Measurements from ENCODE around the gene SLC7A4.
"Not testable (repeated sequence)": the region's sequence is repeated elsewhere in the genome, so short reads cannot be mapped to it uniquely, and the experiment has no call there.

Gene SLC7A4

DNA sequence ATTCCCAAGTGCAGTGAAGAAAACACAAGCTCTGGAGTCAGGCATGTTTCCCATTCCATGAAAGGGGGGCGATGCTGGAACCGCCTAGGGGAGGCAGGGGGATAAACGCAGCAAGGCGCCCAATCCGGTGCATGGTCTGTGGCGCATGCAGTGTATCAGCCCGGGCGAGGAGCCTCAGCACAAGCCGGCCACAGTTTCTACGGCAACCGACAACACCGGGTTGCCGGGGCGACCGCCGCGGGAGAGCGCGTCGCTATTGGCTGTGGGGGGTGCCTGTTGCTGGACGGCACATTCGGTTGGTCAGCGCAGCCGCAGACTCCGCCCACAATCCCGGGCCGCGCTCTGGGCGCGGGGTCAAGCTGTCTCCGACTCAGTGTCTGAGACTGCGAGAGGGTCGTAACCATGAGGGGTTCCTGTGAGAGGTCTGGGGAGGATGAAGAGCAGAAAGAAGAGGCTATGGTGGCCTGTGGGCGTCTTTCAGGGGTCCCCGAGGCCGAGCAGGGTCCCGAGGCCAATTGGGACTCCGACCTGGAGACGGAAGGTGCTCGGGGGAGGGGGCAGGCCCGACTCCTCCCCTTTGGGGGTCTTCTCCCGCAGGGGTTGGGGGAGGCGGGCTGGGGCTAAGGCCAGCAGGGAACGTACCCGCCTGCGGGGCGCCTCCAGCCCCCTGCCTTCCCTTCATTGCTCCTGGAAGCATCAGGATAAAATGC is 13.4 kb upstream of the SLC7A4 start, which contains the start of gene LRRC74B:
Gene LRRC74B, plus strand, starts transcription at position 362 of the 710 bp plus-strand sequence. Its CDS starts 41 bp downstream, at position 403.
- Histone ChIP-seq H3K4me3 (peak within 1 kb of the TSS; percentile 21; the same call in 1 of the 2 replicates), H3K9me3 (ENCODE audit: low read depth, low read length) (no peaks in the 10 kb centered on the region), H3K36me3 (ENCODE audit: insufficient read depth, low read length) (no peaks in the 10 kb centered on the region), H3K27ac (no peak within 1 kb of the TSS), H3K9ac (ENCODE audit: insufficient read length) (no peak within 1 kb of the TSS)
- DNase-seq (ENCODE audit: low read depth, low spot score), result no peak
- TF ChIP-seq FOXP2 (optimal IDR thresholded peaks at IDR 0.05; ENCODE audit: control extremely low read depth, extremely low read length, insufficient read depth) (no peak), POLR2AphosphoS5 (IDR thresholded peaks at IDR 0.05; ENCODE audit: borderline replicate concordance, low read depth, low read length) (no peak), EZH2 (IDR thresholded peaks at IDR 0.05) (no peak)

DNA sequence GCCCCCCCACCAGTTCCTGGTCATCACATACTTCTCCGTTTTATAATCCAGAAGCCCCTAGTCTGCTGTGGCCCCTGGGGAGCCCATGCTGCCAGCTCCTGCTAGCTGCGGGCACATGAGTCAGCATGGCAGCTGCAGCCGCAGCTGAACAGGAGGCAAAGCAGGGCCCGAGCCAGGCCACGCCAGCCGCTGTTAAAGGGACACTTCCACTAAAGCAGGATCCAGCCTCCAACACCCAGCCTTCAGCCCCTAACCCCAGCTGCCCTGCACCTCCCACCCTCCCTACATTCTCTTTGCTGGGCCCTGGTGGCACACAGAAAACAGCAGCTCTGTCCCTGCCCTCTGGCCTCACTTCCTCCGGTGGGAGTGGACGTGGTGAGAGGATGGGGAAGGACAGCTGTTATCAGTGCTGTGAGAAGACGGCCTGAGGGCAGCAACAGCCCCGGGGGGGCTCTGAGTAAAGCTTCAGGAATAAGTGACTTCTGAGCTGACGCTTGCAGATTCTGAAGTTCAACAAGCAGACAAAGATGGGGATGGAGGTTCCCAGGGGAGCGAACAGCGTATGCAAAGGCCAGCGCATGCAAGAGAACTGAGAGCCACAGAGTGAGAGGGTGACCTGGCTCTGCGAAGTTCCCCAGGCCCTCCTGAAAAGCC is 12.7 kb upstream of the SLC7A4 start:
- no peak for DNase-seq (ENCODE audit: low read depth, low spot score)
- TF ChIP-seq EZH2 (IDR thresholded peaks at IDR 0.05), result no peak
- TF ChIP-seq FOXP2 (optimal IDR thresholded peaks at IDR 0.05; ENCODE audit: control extremely low read depth, extremely low read length, insufficient read depth), result no peak
- TF ChIP-seq POLR2AphosphoS5 (IDR thresholded peaks at IDR 0.05; ENCODE audit: borderline replicate concordance, low read depth, low read length), result no peak
- Histone ChIP-seq H3K36me3 (ENCODE audit: insufficient read depth, low read length) (no peaks in the 10 kb centered on the region), H3K9ac (ENCODE audit: insufficient read length) (no peak overlapping the region), H3K9me3 (ENCODE audit: low read depth, low read length) (no peaks in the 10 kb centered on the region), H3K27ac (no peak overlapping the region), H3K4me3 (0 out of 2 replicates have a peak overlapping the region, but pooled peaks have one; percentile 8)

DNA sequence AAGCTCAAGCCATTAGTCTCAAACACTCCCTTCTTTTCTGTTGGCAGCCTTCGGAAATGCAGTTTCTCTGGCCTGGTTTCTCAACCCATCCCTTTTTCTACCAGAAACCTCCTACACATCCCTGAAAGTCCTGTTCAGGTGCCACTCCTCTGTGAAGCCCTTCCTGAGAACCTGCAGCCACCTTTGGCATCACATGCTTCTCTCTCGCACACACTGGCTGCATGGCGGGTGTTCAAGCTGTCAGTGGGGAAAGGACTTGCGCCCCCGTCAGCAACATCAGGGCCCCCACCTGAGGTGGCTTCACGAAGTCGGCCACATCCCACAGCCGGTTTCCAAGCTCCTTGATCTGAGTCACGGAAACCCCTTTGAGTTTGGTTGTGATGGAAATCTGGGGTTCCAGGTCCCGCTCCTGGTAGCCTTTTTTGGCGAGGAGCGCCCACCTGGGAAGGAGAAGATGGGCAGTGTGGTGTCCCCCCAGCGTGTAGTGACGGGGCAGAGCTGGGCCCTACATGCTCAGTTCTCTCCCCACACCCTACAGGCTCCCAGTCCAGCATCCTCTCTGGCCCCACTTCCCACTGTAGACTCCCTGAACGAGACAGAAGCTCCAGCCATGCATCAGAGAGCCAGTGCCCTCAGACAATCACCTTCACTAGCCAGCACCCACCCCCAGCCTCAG is 11.6 kb upstream of the SLC7A4 start:
- DNase-seq (ENCODE audit: low read depth, low spot score), result no peak
- Histone ChIP-seq H3K36me3 (ENCODE audit: insufficient read depth, low read length) (no peaks in the 10 kb centered on the region), H3K9ac (ENCODE audit: insufficient read length) (no peak overlapping the region), H3K9me3 (ENCODE audit: low read depth, low read length) (no peaks in the 10 kb centered on the region), H3K4me3 (no peak overlapping the region), H3K27ac (no peak overlapping the region)
- TF ChIP-seq EZH2 (IDR thresholded peaks at IDR 0.05), result no peak
- TF ChIP-seq POLR2AphosphoS5 (IDR thresholded peaks at IDR 0.05; ENCODE audit: borderline replicate concordance, low read depth, low read length), result no peak
- no peak for TF ChIP-seq FOXP2 (optimal IDR thresholded peaks at IDR 0.05; ENCODE audit: control extremely low read depth, extremely low read length, insufficient read depth)

DNA sequence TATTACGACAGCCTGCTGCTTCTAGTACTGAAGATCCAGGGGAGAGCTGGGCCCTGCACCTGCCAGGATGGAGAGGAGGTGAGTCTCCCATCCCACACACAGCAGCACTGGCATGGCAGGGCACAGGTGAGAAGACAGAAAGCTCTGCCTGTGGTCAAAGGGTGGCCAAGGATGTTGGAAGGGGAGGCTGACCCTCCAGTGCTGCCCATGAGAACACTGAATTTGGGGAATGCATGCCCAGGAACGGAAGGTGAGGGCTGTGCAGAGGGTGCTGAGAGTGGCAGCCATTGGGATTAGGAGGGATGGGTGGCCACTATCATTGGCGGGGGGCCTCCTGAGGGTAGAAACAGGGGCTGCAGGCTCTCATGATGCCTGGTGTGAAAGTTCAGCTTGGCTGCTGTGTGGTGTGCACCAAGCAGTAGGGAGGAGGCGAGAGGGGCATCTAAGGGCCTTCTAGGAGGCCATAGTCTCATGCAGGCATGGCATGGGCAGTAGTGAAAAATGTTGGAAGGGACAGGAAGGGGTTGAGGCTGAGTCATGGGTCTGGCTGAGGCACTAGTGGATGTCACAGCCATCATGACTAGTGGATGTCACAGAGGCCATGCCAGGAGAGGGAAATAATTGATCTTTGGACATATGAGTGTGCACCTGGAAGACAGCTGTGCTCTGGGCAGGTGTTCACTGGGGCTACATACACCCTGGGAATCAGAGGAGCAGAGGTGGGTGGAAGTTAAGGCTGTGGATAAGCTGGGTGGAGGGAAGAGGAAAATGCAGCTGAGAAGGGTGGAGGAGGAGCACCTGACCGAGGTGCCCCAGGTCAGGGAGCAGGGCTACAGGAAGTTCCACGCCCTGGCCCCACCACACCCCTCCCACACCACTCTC is 10.9 kb upstream of the SLC7A4 start:
- Histone ChIP-seq H3K9ac (ENCODE audit: insufficient read length) (no peak overlapping the region), H3K4me3 (no peak overlapping the region), H3K9me3 (ENCODE audit: low read depth, low read length) (no peaks in the 10 kb centered on the region), H3K27ac (no peak overlapping the region), H3K36me3 (ENCODE audit: insufficient read depth, low read length) (no peaks in the 10 kb centered on the region)
- no peak for DNase-seq (ENCODE audit: low read depth, low spot score)
- no peak for TF ChIP-seq FOXP2 (optimal IDR thresholded peaks at IDR 0.05; ENCODE audit: control extremely low read depth, extremely low read length, insufficient read depth)
- TF ChIP-seq EZH2 (IDR thresholded peaks at IDR 0.05), result no peak
- TF ChIP-seq POLR2AphosphoS5 (IDR thresholded peaks at IDR 0.05; ENCODE audit: borderline replicate concordance, low read depth, low read length), result no peak

DNA sequence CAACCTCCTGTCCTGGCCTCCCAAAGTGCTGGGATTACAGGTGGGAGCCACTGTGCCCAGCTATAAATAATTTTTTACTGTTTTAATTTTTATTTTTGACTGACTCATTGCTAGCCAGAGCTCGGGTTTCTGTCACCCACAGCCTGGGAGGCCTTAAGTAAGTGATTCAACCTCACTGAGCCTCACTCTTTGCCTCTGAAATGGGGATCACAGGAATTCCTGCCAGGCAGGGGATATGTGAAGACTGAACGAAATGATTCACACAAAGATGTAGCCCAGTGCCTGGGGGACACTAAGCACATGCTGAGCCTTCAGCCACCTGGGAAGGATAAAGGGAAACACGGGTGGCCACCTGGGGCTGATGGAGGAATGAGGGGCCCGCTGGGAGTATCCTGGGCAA is 9.6 kb upstream of the SLC7A4 start:
- Histone ChIP-seq H3K9me3 (ENCODE audit: low read depth, low read length) (no peaks in the 10 kb centered on the region), H3K27ac (no peak overlapping the region)

DNA sequence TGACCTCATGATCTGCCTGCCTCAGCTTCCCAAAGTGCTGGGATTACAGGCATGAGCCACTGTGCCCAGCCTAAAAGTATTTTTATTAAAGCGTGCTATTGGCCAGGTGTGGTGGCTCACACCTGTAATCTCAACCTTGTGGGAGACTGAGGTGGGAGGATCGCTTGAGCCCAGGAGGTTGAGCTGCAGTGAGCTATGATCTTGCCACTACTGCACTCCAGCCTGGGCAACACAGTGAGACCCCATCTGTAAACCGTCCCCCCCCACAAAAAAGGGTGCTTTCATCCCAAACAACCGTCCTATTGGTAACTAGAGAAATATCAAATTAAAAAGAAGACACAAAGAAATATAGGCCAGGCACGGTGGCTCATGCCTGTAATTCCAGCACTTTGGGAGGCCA is 6.8 kb upstream of the SLC7A4 start:
- not testable (repeated sequence) for H3K4me3 ChIP-seq; H3K9ac ChIP-seq (ENCODE audit: insufficient read length); H3K9me3 ChIP-seq (ENCODE audit: low read depth, low read length); H3K36me3 ChIP-seq (ENCODE audit: insufficient read depth, low read length); DNase-seq (ENCODE audit: low read depth, low spot score); H3K27ac ChIP-seq

More for the DNA sequence above, 9.6 kb upstream of the SLC7A4 start:
- no peak overlapping the region for H3K9ac ChIP-seq (ENCODE audit: insufficient read length)
- H3K4me3 ChIP-seq, result no peak overlapping the region
- DNase-seq (ENCODE audit: low read depth, low spot score), result no peak
- H3K36me3 ChIP-seq (ENCODE audit: insufficient read depth, low read length), result no peaks in the 10 kb centered on the region
- TF ChIP-seq EZH2 (IDR thresholded peaks at IDR 0.05), result no peak

DNA sequence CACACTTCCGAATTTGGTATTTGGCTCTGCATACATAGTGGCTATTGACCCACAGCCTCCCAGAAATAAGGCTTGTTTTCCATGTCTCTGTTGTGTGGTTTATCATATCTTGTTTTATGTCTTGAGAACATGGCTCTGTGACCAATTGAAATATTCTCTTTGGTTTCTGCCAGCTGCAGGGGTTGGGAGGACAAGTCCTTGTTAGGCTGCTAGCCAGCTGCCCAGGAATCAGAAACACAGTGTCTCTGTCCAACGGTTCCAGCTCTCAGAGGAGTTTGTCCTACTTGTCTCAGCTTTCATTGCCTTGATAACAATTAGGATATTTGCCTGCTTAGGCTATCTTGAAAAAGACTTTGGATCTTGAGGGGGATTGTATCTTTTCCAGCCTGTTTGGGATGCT is 6.0 kb upstream of the SLC7A4 start:
- Histone ChIP-seq H3K9ac (ENCODE audit: insufficient read length) (no peak overlapping the region), H3K36me3 (ENCODE audit: insufficient read depth, low read length) (no peaks in the 10 kb centered on the region), H3K9me3 (ENCODE audit: low read depth, low read length) (no peaks in the 10 kb centered on the region), H3K4me3 (no peak overlapping the region), H3K27ac (no peak overlapping the region)
- DNase-seq (ENCODE audit: low read depth, low spot score), result no peak
- TF ChIP-seq FOXP2 (optimal IDR thresholded peaks at IDR 0.05; ENCODE audit: control extremely low read depth, extremely low read length, insufficient read depth) (no peak), EZH2 (IDR thresholded peaks at IDR 0.05) (no peak), POLR2AphosphoS5 (IDR thresholded peaks at IDR 0.05; ENCODE audit: borderline replicate concordance, low read depth, low read length) (no peak)

DNA sequence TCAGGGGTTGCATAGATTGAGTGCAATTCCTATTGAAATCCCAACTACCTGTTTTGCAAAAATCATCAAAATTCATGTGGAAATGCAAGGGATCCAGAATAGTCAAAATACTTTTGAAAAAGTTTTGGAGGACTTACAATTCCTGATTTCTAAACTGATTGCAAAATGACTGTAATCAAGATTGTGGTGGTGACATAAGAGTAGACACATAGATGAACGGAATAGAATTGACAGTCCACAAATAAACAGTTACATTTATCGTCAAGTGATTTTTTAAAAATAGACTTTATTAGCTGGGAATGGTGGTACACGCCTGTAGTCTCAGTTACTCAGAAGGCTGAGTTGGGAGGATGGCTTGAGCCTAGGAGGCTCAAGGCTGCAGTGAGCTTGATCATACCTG is 2.6 kb upstream of the SLC7A4 start:
- TF ChIP-seq POLR2AphosphoS5 (IDR thresholded peaks at IDR 0.05; ENCODE audit: borderline replicate concordance, low read depth, low read length), result no peak
- TF ChIP-seq EZH2 (IDR thresholded peaks at IDR 0.05), result no peak
- TF ChIP-seq FOXP2 (optimal IDR thresholded peaks at IDR 0.05; ENCODE audit: control extremely low read depth, extremely low read length, insufficient read depth), result no peak
- Histone ChIP-seq H3K4me3 (no peak overlapping the region), H3K9ac (ENCODE audit: insufficient read length) (no peak overlapping the region), H3K36me3 (ENCODE audit: insufficient read depth, low read length) (no peaks in the 10 kb centered on the region), H3K9me3 (ENCODE audit: low read depth, low read length) (no peaks in the 10 kb centered on the region), H3K27ac (no peak overlapping the region)
- no peak for DNase-seq (ENCODE audit: low read depth, low spot score)

Data from SK-N-MC (cell line).